Thoracic aorta (tissue), 2 donors: ENCODE data around the gene FUT7. TPM values are rescaled to one million over a fixed set of nuclear protein-coding genes. Genes with fewer than 3 reads are reported as not detected.

Experiments
- ATAC-seq: fragments of 150-250 bp; one replicate; pipeline ENCODE4 v1.8.0; 2017; ENCODE audit warnings: low read depth; ENCODE audit not compliant: insufficient number of reproducible peaks, low FRiP score
- DNase-seq: peaks from one replicate; pipeline ENCODE4 v3.0.0-alpha.2; 2020; ENCODE audit warnings: low spot score
- H3K27ac ChIP-seq, 2 donors: fragments of 200-600 bp; sonication (generic); 1 replicate in 1 of 2; 2 replicates in 1 of 2; pipeline ENCODE4 v1.5.1; 2016; ENCODE audit warnings: mild to moderate bottlenecking in 2 of 2, moderate library complexity in 2 of 2
- H3K27me3 ChIP-seq: fragments of 200-600 bp; sonication (generic); replicated peaks from 2 replicates; pipeline ENCODE4 v1.6.0; 2016; ENCODE audit warnings: mild to moderate bottlenecking; ENCODE audit not compliant: insufficient read depth
- H3K36me3 ChIP-seq: fragments of 200-600 bp; sonication (generic); one replicate; pipeline ENCODE4 v1.5.1; 2016
- H3K4me1 ChIP-seq, 2 donors: fragments of 200-600 bp; sonication (generic); 1 replicate in 1 of 2; 2 replicates in 1 of 2; pipeline versions ENCODE4 v1.5.1 to v1.6.0; 2016; ENCODE audit warnings: low read depth in 2 of 2, mild to moderate bottlenecking in 1 of 2; ENCODE audit not compliant: control insufficient read depth in 1 of 2
- H3K4me3 ChIP-seq: fragments of 200-600 bp; sonication (generic); 2 replicates; pipeline ENCODE4 v1.5.1; 2016; ENCODE audit warnings: mild to moderate bottlenecking
- H3K9me3 ChIP-seq: fragments of 200-600 bp; sonication (generic); 2 replicates; pipeline ENCODE4 v1.5.1; 2016
- total RNA-seq, 2 donors: library from RNA; depleted of rRNA; stranded (reverse); fragments of >200 nt; gene quantifications; one replicate each; pipeline versions ENCODE4 v1.1.0 to v1.2.3, GENCODE V29; 2016
- TF ChIP-seq, protein P1 (sequence below): fragments of 200-600 bp; sonication (generic); IDR thresholded peaks from one replicate; pipeline ENCODE4 v1.5.1; 2019; ENCODE audit warnings: antibody characterized with exemption

Gene FUT7
- total RNA-seq, 2 donors from 2014 or later = not detected

DNA sequence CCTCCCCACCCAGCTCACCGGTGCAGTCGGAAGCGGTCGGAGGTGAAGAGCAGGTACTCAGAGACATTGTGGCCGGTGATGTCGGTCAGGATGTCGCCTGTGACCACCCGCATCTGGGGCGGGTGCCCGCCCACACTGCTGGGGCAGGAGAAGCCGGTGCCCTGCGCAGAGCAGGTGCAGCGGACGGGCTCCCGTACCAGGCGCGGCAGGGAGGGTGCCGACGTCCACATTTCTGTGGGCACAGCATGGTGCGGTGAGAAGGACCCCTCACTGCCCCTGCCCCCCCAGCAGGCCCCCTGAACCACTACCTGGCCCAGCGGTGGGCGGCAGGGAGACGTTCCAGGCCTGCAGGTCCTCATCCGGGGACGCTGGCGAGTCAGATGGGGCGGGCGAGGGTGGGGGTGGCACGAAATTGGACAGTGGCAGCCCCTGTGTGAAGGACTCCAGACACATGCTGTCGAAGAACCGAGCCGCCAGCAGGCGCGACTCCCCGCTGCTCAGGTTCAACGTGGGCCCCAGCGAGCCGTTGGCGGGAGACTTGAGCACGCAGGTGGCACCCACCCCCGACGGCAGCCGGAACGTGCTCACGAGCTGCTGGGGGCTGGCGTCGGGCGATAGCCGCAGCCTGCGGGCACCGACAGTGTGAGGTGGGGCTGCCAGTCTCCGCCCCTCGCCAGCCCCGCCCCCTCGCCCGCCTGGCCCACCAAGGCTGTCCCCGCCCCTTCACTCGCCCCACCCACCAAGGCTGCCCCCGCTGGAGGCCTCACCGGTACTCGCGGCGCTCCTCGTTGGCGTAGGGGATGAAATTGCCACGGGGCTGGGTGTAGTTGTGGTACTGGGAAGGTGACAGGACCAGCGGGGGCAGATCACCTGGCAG is 19.0 kb downstream of the FUT7 start:
- ATAC-seq = no peak
- Histone ChIP-seq H3K27ac (no peak overlapping the region), H3K4me3 (no peak overlapping the region), H3K4me1 (no peaks in the 10 kb centered on the region), H3K27me3 (no peaks in the 10 kb centered on the region), H3K9me3 (no peaks in the 10 kb centered on the region), H3K36me3 (peaks cover 29% of the 10 kb centered on the region)
- DNase-seq = no peak
- TF ChIP-seq, protein P1, sequence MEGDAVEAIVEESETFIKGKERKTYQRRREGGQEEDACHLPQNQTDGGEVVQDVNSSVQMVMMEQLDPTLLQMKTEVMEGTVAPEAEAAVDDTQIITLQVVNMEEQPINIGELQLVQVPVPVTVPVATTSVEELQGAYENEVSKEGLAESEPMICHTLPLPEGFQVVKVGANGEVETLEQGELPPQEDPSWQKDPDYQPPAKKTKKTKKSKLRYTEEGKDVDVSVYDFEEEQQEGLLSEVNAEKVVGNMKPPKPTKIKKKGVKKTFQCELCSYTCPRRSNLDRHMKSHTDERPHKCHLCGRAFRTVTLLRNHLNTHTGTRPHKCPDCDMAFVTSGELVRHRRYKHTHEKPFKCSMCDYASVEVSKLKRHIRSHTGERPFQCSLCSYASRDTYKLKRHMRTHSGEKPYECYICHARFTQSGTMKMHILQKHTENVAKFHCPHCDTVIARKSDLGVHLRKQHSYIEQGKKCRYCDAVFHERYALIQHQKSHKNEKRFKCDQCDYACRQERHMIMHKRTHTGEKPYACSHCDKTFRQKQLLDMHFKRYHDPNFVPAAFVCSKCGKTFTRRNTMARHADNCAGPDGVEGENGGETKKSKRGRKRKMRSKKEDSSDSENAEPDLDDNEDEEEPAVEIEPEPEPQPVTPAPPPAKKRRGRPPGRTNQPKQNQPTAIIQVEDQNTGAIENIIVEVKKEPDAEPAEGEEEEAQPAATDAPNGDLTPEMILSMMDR = no peak

- TF ChIP-seq, protein P1 = no peak
- DNase-seq (no peak), ATAC-seq (no peak)
- H3K4me3 ChIP-seq = no peak overlapping the region
- H3K36me3 ChIP-seq = peaks cover 21% of the 10 kb centered on the region
- H3K27me3 ChIP-seq = no peaks in the 10 kb centered on the region
- H3K9me3 ChIP-seq = no peaks in the 10 kb centered on the region
- no peaks in the 10 kb centered on the region for H3K4me1 ChIP-seq
- H3K27ac ChIP-seq = no peak overlapping the region
Measured at GRCh38 chr9:137011907-137012675, 19.8 kb downstream of the FUT7 start.

DNA sequence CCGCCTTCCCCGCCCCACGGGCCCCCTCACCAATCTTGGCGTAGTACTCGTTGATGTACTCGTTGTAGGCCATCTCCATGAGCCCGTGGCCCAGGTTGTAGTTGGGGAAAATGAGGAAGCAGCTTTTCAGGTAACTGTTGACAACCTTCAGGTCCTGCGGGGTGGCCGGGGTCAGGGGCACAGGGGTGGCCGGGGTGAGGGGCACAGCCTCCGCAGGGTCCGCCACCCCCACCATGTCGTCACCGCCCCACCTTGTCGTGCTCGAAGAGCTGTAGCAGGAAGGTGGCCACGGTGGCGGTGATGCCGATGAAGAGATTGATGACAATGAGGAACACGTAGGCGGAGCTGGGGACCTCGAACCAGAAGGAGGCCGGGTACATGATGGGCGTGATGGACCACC is 20.7 kb downstream of the FUT7 start:
- no peak overlapping the region for H3K27ac ChIP-seq
- no peaks in the 10 kb centered on the region for H3K4me1 ChIP-seq
- TF ChIP-seq, protein P1 = no peak
- no peak for ATAC-seq
- DNase-seq = no peak
- peaks cover 18% of the 10 kb centered on the region for H3K36me3 ChIP-seq
- no peaks in the 10 kb centered on the region for H3K9me3 ChIP-seq
- no peaks in the 10 kb centered on the region for H3K27me3 ChIP-seq
- H3K4me3 ChIP-seq = no peak overlapping the region

DNA sequence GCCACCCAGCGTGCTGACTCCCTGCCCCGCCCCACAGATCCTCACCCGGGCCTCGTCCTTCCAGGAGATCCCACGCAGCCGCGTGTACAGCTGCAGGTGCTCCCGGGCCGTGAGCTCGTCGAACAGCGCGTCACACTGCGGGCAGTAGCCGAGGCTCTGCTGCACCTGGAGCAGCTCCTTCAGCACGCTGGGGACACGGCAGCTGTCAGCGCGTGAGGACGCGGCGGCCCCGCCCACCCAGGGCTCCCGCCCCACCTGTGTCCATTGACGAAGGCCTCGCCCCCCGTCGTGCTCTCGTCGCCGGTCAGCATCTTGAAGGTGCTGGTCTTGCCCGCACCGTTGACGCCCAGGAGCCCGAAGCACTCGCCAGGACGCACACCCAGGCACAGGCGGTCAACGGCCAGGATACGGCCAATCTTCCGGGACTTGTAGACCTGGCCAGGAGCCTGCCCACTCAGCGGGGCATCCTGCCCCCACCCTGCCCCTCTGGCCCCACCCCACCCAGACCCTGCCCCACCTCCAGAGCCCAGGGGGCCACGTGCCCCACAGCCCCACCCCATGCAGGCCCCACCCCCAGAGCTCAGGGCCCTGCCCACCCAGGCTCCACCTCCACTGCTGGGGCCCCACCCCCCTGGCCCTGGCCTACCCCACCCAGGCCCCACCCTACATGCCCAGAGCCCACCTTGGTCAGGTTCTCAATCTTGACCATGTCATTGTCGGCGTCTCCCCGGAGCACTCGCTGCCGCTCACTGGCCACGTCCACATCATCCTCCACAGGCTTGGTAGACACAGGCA is 21.8 kb downstream of the FUT7 start:
- TF ChIP-seq, protein P1 = no peak
- Histone ChIP-seq H3K4me3 (no peak overlapping the region), H3K36me3 (peaks cover 16% of the 10 kb centered on the region), H3K27me3 (no peaks in the 10 kb centered on the region), H3K27ac (no peak overlapping the region), H3K4me1 (no peaks in the 10 kb centered on the region), H3K9me3 (no peaks in the 10 kb centered on the region)
- no peak for ATAC-seq
- DNase-seq = no peak
